ENCODE data around the gene ADAM15. TPM values are rescaled to one million over a fixed set of nuclear protein-coding genes. Genes with fewer than 3 reads are reported as not detected.

ADAM15 gene
- total and polyA plus RNA-seq, 2 donors (not counting 1 experiment from before 2014, with no cell fraction given), result 14.6 to 28.4 TPM

DNA sequence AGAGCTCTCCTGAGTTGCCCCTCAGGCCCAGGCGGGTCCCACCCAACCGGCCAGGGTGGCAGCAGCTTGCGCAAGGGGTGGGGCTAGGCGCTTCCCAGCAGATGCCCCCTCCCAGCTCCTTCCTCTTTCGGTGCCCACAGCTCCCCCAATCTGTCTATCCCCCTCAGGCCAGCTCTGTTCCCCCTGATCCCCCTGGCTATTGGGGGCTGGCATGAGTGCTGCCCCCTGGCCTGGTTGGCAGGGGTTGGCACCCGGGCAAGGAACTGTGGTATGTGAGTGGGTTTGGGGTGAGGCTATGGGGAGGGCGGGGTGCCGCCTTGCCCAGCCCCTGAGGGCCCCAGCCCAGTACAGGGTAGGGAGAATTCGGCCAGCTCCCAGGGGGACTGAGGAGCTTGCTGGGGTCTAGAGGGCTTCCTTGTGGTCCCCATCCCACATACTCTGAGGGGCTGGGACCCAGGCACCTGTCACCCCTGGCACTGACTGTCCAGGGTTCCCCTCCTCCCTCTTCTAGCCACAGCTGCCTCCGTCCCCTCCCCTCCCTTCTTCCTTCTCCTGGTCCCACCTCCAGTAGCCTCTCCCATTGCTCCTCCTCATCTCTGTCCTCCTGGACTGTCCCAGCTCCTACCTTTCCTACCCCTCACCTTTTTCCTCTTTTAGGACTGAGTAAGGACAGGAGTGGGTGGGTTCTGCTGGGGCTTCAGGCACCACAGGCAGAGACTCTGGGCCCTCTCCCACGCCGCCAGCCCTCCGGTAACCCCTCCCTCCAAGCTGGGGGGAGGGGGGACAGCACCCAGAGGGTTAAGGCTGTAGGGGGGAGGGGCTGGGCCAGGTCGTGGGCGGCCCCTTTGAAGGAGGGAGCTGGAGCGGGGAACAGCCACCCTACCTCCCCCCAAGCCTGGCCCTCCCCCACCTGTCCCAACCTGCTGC is 42.8 kb upstream of the ADAM15 start:
- Histone ChIP-seq H4K20me1 (ENCODE audit: control insufficient read depth, insufficient read depth, low read length, poor library complexity, severe bottlenecking) (peaks cover 34% of the 10 kb centered on the region), H3K27me3 (replicated peaks in 1 of 4; ENCODE audit: control extremely low read depth in 1 of 4, control insufficient read depth in 3 of 4, insufficient read depth in 4 of 4, low read length in 3 of 4) (no peaks in the 10 kb centered on the region), H2AFZ (ENCODE audit: insufficient read depth, low read depth, low read length, poor library complexity, severe bottlenecking) (no peak overlapping the region), H3K36me3 (replicated peaks in 1 of 2; ENCODE audit: control extremely low read depth in 1 of 2, control insufficient read depth in 1 of 2, extremely low read depth in 1 of 2, insufficient read depth in 2 of 2, low read length in 1 of 2) (peaks cover 0 to 10% of the 10 kb centered on the region in 2 experiments), H3K9me3 (ENCODE audit: control extremely low read depth in 1 of 3, control insufficient read depth in 2 of 3, insufficient read depth in 1 of 3, low read length in 2 of 3) (no peaks in the 10 kb centered on the region), H3K4me3 (ENCODE audit: control extremely low read depth in 1 of 5, extremely low read depth in 1 of 5, insufficient read depth in 1 of 5, low read depth in 2 of 5, low read length in 4 of 5) (peak overlapping the region in 1 of 5 experiments; percentile 18), H3K4me1 (ENCODE audit: control insufficient read depth in 2 of 2, insufficient read depth in 2 of 2, low read length in 2 of 2) (peaks cover 95 to 97% of the 10 kb centered on the region in 2 donors), H3K27ac (ENCODE audit: low read length in 2 of 2) (peak overlapping the region; percentile 12 to 60), H3K79me2 (ENCODE audit: control insufficient read depth, insufficient read depth, low read length) (peaks cover 59% of the 10 kb centered on the region), H3K4me2 (replicated peaks; ENCODE audit: low read depth, low read length, poor library complexity, severe bottlenecking) (peak overlapping the region; percentile 96), H3K9ac (ENCODE audit: low read length) (no peak overlapping the region)
- no peaks in the 10 kb centered on the region for H3K9me3 Mint-ChIP-seq (ENCODE audit: insufficient read depth)
- ATAC-seq (ENCODE audit: low read depth) (no peak), DNase-seq (no peak)
- intact Hi-C loops (cut with micrococcal nuclease), result no loop called here
- peaks cover 79% of the 10 kb centered on the region for H3K4me1 Mint-ChIP-seq
- POLR2A ChIA-PET, result interaction anchor here (2.4 kb wide), 1 partner anchor 9 kb away, joined by 17 read pairs; no protein-coding TSS in a partner anchor
- WGBS (ENCODE audit: insufficient coverage), result 52% methylated on average over 3 of the region's 16 CpGs
- no peak overlapping the region for H3K4me3 Mint-ChIP-seq
- CTCF ChIA-PET, result interaction anchor here (1.4 to 18.4 kb wide), 3 partner anchors 6 to 43 kb away, joined by 4 to 295 read pairs (median 295); partner anchors contain the start of genes LENEP and ZBTB7B
- peak overlapping the region; percentile 79 for H3K27ac Mint-ChIP-seq
- no peaks in the 10 kb centered on the region for H3K27me3 Mint-ChIP-seq
- TF ChIP-seq EZH2 (IDR thresholded peaks at IDR 0.05; ENCODE audit: borderline replicate concordance, insufficient read depth, low read depth, low read length, poor library complexity, severe bottlenecking) (no peak), CTCF (IDR thresholded peaks at IDR 0.05) (no peak)
